Neural cell (in vitro differentiated cells): Measurements from ENCODE around the gene PRODH2.

Experiments used
- CTCF ChIP-seq: fragments of 450-650 bp; IDR thresholded peaks from 2 replicates; pipeline ENCODE4 v1.5.1; 2014; ENCODE audit warnings: antibody characterized with exemption, mild to moderate bottlenecking, moderate library complexity; ENCODE audit not compliant: poor library complexity, severe bottlenecking
- EP300 ChIP-seq: fragments of 450-650 bp; conservative IDR thresholded peaks from 2 replicates; pipeline ENCODE4 v1.6.1; 2014; ENCODE audit warnings: antibody characterized with exemption, mild to moderate bottlenecking, moderate library complexity; ENCODE audit not compliant: poor library complexity, severe bottlenecking
- EZH2 ChIP-seq: fragments of 200-600, 300-800 bp; shearing (Covaris generic), sonication (generic); IDR thresholded peaks from 2 replicates; pipeline ENCODE4 v1.6.1; 2014; ENCODE audit warnings: antibody characterized with exemption, low read length, borderline replicate concordance, mild to moderate bottlenecking; ENCODE audit not compliant: insufficient read depth, poor library complexity, severe bottlenecking
- MXI1 ChIP-seq: fragments of 450-650 bp; conservative IDR thresholded peaks from 2 replicates; pipeline ENCODE4 v1.6.1; 2014; ENCODE audit warnings: antibody characterized with exemption, mild to moderate bottlenecking; ENCODE audit not compliant: poor library complexity, severe bottlenecking
- POLR2AphosphoS5 ChIP-seq: IDR thresholded peaks from 2 replicates; pipeline ENCODE4 v1.6.1; 2012
- REST ChIP-seq: IDR thresholded peaks from 2 replicates; pipeline ENCODE4 v1.6.1; 2012; ENCODE audit warnings: borderline replicate concordance
- SMC3 ChIP-seq: fragments of 450-650 bp; conservative IDR thresholded peaks from 2 replicates; pipeline ENCODE4 v1.6.1; 2014; ENCODE audit warnings: antibody characterized with exemption, mild to moderate bottlenecking, moderate library complexity; ENCODE audit not compliant: poor library complexity
- TAF1 ChIP-seq: IDR thresholded peaks from 2 replicates; pipeline ENCODE4 v1.6.1; 2012; ENCODE audit warnings: low read depth

DNA sequence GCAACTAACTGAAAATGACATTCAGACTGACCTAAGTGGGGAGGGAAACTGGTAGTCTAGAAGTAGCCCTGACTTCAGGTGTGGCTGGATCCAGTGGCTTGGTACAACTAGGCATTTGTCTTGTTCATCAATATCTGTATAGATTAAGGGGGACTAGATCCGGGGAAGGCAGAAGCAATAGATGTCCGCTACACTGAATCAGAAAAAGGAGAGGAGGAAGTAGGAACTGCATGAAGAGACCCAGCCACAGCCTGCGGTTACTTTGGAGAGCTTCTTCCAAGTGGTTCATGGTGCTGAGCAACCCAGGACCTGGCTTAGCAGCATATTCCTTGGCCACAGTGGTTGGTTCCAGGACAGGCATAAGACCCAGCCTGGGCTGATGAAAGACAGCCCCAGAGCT is 9.9 kb upstream of the PRODH2 start:
- no peak for TF ChIP-seq TAF1
- TF ChIP-seq CTCF: no peak
- no peak for TF ChIP-seq EP300
- TF ChIP-seq EZH2: no peak
- TF ChIP-seq REST: no peak
- TF ChIP-seq MXI1: no peak
- TF ChIP-seq POLR2AphosphoS5: no peak
- TF ChIP-seq SMC3: no peak
